ENCODE measurements around the gene CYP27A1.

CYP27A1 gene

DNA sequence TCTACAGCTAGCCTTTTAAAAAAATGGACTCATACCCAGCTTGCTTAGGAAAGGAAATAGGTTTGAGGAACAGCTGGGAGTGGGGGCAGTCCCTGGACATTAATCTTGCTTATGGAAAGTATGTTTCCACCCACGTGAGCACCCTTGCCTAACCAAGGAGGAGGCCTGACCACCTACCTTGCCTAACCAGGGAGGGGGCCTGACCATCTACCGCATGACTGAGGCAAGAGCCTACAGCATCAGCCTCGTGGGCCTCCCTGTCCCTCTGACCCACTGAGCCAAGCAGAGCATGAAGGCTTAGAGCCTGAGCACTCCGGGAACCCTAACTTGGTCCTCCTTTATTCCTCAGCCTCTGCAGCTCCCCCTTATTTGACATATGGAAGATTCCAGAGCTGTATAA lies 29.4 kb downstream of the CYP27A1 start:
- no peak for DNase-seq (ENCODE audit: low read depth in 2 of 2)

DNA sequence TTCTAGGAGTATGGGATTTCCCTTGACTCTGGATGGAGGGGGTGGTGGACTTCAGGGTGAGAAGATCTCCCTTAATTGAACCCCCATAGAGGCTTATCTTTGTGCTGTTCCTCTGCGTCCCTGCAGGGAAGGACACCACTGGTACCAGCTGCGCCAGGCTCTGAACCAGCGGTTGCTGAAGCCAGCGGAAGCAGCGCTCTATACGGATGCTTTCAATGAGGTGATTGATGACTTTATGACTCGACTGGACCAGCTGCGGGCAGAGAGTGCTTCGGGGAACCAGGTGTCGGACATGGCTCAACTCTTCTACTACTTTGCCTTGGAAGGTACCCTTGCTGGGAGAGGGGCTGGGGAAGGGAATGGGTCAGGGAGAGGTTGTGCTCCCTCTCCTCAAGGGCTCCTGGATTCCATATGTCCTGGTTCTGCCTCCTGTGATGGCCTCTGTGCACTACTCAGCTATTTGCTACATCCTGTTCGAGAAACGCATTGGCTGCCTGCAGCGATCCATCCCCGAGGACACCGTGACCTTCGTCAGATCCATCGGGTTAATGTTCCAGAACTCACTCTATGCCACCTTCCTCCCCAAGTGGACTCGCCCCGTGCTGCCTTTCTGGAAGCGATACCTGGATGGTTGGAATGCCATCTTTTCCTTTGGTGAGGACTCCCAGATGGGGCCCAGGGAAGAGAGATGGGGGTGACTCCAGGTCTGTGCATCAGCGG lies 30.3 kb downstream of the CYP27A1 start:
- DNase-seq (ENCODE audit: low read depth in 2 of 2): no peak

DNA sequence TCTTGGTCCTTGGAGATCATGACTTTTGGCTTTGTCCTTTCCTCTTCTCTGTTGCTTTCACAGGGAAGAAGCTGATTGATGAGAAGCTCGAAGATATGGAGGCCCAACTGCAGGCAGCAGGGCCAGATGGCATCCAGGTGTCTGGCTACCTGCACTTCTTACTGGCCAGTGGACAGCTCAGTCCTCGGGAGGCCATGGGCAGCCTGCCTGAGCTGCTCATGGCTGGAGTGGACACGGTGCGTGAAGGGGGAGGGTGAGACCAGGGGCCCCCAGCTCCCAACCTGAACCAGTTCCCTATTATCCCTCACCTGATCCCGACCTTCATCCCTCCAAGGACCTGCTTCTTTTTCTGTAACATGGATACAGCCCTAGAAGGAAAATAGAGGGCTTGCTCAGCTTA lies 30.9 kb downstream of the CYP27A1 start:
- DNase-seq (ENCODE audit: low read depth in 2 of 2): no peak

DNA sequence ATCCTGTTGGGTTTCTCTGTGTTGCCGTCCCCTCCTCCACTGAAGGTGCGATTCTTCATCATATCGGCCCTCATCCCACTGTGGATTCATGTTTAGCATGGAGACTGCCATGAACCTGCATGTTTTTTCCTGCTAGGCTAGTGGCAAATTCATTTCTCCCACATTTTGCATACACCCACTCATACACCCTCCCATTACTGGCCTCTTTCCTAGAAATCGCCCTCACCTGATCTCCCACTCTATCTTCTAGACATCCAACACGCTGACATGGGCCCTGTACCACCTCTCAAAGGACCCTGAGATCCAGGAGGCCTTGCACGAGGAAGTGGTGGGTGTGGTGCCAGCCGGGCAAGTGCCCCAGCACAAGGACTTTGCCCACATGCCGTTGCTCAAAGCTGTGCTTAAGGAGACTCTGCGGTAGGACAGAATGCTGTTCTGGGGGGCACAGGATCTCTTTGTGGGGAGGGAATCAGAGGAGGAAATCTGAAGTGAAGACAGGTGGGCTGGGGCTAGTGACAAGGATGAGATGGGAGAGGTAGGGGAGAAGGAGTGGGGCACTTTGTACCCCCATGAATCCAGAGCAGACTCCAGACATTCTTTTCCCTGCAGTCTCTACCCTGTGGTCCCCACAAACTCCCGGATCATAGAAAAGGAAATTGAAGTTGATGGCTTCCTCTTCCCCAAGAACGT lies 32.0 kb downstream of the CYP27A1 start:
- no peak for DNase-seq (ENCODE audit: low read depth in 2 of 2)

DNA sequence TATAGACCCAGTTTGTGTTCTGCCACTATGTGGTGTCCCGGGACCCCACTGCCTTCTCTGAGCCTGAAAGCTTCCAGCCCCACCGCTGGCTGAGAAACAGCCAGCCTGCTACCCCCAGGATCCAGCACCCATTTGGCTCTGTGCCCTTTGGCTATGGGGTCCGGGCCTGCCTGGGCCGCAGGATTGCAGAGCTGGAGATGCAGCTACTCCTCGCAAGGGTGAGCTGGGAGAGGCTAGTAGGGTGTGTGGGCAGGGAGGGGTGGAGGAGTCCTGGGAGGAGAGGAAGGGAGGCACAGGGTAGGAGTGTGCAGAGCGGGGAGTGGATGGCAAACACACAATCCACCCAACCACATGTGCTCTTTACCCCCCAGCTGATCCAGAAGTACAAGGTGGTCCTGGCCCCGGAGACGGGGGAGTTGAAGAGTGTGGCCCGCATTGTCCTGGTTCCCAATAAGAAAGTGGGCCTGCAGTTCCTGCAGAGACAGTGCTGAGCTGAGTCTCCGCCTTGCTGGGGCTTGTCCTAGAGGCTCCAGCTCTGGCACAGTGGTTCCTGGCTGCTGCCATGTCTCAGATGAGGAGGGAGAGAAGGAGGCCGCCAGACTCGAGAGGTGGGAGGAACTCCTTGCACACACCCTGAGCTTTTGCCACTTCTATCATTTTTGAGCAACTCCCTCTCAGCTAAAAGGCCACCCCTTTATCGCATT lies 32.7 kb downstream of the CYP27A1 start:
- no peak for DNase-seq (ENCODE audit: low read depth in 2 of 2)

DNA sequence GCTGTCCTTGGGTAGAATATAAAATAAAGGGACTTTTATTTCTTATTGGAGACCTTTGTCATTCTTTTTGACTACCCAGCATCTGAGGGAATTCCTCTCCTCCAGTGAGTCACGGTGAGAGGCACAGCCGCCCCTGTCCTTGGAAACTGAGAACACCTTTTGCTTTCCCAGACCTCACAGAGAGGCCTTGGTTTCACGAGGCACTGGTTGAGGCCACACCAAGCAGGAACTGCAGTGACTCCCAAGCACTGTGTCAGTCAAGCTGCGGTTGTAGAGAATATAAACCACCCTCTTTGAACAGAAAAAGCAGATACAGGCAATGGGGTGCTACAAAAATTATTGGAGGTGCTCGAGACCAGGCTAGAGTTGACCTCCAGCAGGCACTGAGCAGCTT lies 33.3 kb downstream of the CYP27A1 start:
- no peak for DNase-seq (ENCODE audit: low read depth in 2 of 2)

DNA sequence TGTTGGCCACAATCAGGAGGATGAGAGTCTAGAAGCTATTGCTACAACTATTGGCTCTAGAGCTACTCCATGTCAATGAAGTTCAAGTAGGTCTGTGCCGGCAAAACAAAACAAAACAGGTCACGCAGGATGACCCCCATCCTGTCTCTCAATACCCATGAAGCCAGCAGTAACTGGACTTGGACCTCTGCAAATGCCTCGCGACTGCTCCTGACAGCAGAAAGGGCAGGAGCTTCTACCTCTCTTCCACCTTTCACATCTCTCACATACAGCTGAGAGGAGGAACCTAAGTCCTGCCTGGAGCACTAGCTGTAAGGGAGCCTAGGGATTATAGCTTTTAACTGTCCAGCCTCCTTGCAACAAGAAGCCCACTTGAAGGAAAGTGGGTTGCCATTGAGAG lies 33.7 kb downstream of the CYP27A1 start:
- no peak for DNase-seq (ENCODE audit: low read depth in 2 of 2)

DNA sequence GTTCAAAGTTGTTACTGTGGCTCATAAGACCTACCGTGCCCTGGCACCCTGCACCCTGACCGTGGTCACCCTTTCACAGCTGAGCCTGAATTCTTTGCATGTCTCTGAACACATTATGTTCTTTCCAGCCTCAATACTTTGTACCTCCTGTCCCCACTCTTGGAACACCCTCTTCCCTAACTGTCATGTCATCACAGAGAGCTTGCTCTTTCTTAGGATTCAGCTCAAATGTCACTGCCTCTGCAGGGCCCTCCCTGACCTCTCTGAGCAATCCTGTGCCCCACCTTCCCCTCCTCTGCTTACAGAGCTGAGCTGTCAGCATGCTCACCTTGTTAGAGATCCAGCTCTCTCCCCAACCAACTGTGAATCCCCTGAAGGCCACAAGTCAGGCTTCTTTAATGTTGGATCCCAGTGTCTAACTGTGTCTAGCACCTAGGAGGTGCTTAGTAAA lies 34.6 kb downstream of the CYP27A1 start:
- DNase-seq (ENCODE audit: low read depth in 2 of 2): no peak

DNA sequence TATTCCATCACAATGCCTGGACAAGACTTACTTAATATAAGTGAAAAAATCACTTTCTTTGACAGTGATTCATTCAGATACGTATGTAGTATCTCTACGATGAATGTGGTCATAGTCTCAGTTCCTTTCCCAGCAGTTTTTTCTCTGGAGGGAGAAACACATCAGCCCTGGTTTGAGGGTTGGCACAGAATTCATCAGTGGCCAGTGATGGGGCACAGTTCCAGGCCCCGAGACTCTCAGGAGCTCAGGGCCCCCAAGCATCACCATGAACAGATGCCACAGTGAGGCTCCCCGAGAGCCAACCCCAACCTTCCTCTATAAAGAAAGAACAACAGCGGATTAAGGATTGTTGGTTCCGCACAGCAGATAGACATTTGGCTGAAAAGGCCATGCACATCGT lies 37.1 kb downstream of the CYP27A1 start:
- DNase-seq (ENCODE audit: low read depth in 2 of 2): no peak

DNA sequence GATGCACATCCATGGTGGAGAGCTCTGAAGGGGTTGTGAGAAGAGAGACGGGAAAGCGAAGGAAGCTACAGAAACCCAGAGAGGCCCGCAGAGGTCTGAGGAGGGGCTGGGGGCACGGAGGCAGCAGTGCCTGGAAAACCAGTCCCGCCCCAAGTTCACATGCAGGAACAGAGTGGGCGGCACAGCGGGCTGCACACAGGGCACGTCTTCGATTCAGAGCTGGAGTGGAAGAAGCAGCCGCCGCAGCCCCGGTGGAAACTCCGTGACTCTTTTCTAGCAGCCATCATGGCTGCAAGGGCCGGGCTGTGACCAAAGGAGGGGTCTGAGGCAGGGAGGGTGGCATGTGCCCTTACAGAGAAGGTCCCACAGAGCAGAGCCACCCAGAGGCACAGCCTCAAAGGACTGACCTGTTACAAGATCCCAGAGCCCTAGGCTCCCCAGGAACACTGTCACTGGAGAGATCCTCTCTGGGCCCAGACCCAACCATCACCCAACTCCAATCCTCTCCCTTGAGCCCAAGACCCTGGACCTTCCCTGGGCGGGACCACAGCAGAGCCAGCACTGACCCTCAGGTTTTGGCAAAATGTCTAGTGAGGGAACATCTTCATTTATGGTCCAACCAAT lies 38.9 kb downstream of the CYP27A1 start:
- DNase-seq (ENCODE audit: low read depth in 2 of 2): no peak

DNA sequence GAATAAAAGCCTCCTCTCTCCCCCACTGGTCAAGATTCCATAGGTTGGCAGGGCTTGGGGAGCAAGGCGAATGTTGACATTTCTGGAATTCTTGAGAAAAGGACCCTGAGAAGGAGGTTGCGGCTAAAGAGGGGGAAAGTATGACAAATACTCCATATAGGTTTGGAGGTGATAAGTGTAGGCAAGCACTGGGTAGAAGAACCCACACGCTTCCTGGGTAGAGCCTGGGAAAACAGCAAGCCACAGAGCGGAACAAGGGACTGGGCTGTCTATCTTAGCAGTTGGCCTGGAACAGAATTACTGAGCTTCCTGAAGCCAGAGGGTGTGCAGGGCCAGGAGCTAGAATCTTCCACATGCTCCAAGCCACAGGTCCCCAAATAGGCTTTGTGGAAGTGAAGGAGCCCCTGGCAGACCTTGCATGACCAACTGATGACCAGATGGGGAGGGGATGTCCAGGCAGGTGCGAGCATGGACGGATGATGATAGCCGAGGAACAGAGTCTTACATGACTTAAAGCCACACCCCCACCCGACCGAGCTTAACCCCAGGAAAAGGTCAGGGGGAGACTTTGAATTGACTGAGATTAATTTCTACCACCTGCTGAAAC lies 39.8 kb downstream of the CYP27A1 start:
- no peak for DNase-seq (ENCODE audit: low read depth in 2 of 2)

DNA sequence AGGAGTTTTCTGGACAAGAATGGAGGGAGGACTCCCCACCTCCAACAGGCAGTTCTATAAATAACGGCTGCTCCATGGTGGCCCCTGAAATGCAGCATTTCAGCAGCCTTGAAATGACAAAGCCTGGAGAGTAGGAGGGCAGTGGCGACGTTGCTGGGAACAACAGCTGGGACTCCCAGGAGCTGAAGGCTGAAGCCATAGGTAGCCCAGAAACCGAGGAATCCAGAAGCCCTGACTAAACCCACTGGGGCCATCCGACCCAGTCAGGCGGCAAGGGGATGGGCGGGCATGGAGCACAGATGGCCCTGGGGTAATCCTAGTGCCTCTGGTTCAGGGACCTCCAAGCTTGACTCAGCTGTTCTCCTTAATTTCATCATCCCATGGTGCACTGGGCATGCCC lies 40.7 kb downstream of the CYP27A1 start:
- no peak for DNase-seq (ENCODE audit: low read depth in 2 of 2)

DNA sequence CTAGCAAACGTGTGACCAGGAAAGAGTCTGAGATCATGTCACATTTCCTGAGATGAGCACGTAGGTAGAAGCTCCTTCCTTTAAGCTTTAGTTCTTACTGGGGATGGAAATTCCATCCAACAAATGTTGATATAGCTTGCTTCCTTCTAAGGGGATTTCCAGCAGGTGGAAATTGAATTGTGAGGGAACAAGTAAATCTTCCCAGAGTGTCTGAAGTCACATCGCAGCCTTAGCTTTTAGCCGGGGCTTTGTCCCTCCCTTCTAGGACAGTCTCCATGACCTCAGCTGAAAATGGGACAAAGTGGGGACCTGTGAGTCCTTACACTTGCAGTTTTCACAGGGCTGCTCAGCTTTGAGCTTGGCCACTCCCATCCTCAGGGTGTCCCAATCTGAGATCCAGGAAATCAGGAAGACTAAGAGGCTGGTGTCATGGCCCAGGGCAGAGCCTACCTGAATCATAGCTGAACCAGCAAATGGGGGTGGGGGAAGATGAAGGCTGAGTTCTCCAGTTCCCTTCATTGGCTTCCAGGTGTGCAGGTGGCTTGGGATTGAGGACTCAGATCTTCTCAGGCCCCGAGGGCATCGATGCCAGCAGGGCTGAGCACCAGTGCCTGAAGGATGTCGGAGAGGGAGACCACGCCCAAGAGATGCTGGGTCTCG lies 41.4 kb downstream of the CYP27A1 start:
- no peak for DNase-seq (ENCODE audit: low read depth in 2 of 2)

DNA sequence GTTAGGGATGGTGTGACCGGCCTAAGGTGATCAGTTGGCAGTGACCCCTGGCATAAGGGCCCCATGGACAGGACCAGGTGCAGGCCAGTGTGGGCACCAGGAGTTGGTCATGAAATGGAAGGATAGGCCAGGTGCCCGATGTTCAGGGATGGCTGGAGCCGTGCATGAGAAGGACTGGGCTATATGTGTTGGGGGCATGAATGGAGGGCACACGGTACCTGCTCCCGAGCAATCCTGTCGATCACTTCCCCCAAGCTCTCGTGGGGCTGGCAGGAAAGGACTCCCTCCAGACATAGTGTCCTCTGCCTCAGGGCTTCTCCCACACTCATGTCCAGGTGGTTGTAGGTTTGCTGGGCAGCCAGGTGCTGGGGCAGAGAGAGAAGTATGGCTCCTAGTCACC lies 42.1 kb downstream of the CYP27A1 start:
- DNase-seq (ENCODE audit: low read depth in 2 of 2): no peak

DNA sequence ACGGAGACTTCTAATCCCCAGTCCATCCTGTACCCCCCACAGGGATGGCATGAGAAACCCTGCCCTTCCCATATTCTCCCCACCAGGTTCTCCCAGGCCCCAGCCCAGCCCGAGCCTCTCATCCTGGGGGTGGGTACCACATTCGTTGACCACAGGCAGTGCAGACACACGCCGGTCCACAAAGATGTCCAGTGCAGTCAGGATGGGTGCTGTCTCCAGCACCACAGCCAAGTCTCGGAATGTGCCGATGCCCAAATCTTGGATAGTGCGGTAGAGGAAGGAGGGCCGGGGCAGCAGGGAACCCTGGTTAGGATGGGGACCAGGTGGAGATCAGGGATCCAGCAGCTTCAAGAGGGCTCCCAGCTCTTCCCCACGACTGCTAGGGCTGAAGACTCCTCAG lies 44.8 kb downstream of the CYP27A1 start:
- DNase-seq (ENCODE audit: low read depth in 2 of 2): no peak

DNA sequence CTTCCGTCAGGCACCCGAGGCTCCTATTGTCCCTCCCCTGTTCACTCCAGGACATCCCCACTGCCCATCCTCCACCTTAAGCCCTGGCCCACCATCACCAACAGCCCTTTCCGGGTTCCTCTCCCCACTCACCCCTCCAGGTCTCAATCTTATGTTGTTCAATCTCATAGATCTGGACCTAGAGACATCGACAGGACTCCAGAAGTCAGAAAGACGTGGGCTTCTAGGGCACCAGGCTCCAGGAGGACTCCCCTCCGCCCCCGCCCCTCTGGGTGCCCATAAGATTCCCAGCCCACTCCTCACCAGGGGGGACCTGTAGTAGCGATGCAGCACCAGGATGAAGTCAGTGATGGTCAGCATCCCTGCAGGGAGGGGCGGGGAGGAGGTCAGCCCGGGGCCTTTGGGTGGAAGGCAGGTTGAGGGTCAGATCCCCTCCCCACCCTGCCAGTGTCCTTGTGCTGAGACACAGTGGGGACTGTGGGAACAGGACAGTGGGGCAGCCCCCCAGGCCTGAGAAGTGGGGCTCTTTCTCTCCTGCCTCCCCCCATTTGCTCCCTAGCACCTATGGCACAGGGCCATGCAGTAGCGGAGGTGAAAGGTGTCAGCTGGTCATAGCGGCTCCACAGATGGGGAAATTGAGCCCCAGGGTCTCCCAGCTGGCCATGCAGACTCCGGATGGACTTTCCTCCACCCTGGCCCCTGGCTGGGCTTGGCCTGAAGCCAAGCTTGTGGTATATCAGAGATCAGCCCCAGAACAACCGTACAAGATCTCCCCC lies 45.9 kb downstream of the CYP27A1 start:
- no peak for DNase-seq (ENCODE audit: low read depth in 2 of 2)

DNA sequence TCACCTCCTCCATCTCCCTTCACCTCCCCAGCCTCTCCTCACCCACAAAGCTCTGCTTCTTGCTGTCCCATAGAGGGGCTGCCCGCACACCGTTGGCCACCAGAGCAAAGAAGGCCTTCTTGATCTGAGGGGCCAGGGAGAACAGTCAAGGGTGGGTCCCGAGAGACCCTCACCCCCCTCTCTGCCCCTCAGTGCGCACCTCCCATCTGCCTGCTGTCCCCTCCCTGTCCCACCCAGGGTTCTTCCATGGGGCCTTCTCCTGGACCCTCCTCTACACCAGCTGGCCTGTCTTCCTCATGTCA lies 46.5 kb downstream of the CYP27A1 start:
- no peak for DNase-seq (ENCODE audit: low read depth in 2 of 2)

DNA sequence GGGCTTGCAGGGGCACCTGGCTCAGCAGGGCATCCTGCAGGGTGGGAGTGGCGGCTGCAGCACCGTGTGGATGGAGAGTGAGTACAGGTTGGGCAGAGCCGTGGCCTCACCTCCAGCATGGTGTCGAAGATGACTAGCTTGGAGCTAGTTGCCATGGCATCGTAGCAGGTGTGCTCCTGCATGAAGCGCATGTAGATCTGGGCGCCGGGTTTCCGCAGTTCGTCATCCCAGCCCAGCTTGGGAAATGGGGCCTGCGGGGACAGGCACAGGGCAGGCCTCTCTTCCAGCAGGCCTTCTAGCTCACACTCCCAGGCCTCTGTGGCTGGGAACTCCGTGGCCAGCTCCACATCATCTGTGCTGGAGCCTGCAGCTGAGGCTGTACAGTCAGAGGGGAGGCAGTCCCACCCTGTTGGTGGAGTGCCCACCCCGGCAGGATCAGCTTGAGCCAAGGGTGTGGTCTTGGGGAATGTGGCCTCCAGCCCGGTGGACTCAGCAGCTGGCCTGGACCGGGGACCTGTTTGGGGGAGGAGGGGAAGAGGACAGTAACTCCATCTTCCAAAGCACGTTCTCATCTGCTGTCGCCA lies 48.0 kb downstream of the CYP27A1 start:
- no peak for DNase-seq (ENCODE audit: low read depth in 2 of 2)

DNA sequence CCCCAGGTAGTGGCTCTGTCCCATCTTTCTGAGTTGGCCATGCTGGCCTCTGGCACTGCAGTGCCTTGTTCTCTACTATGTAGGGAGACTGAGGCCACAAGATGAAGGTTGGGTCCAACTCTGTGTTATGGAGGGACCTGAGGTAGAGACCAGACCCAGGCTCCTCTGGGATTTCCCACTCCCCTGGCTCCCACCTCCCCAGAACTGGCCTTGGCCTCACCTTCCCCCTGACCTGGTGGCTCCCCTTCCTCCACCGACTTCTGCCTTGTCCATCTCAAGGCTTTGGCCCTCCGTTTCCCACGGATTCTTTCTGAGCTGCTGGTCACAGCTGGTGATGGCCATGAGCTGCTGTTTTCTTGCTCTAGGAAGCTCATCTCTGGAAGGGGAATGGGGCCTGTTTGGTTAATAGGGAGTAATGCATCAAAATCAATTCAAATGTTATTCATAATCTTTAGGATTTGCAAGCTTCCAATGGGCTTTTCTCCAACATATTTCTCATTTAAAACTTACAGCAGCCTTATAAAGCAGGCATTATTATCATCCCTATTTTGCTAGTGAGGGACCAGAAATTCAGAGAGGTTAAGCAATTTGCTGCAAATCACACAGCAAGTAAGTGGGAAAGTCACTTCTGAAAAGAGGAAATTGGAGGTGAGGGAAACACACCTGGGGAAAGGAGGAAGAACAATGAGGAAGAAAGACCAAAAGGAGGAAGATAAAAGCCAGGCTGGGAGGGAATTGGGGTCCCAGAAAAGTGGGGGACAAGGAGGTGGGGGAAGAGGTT lies 48.8 kb downstream of the CYP27A1 start:
- DNase-seq (ENCODE audit: low read depth in 2 of 2): no peak
